HT-29 (cell line): Measurements from ENCODE around the gene CAPZA3. TPM values are rescaled to one million over a fixed set of nuclear protein-coding genes. Genes with fewer than 3 reads are reported as not detected.
A peak's percentile ranks its signal among the peaks of the same experiment; 100 is the strongest.
"Not testable (repeated sequence)": the region's sequence is repeated elsewhere in the genome, so short reads cannot be mapped to it uniquely, and the experiment has no call there.

Experiments
- DNase-seq: peaks from one replicate; pipeline ENCODE4 v3.0.0-alpha.2; 2015; ENCODE audit warnings: low spot score
- total RNA-seq: library from RNA; depleted of rRNA; stranded (reverse); fragments of >200 nt; shearing (Covaris generic); gene quantifications from 2 replicates; pipeline ENCODE4 v1.2.3, GENCODE V29; 2014; rRNA removed

CAPZA3 gene, protein sequence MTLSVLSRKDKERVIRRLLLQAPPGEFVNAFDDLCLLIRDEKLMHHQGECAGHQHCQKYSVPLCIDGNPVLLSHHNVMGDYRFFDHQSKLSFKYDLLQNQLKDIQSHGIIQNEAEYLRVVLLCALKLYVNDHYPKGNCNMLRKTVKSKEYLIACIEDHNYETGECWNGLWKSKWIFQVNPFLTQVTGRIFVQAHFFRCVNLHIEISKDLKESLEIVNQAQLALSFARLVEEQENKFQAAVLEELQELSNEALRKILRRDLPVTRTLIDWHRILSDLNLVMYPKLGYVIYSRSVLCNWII
- total RNA-seq = not detected in 2 replicates

DNA sequence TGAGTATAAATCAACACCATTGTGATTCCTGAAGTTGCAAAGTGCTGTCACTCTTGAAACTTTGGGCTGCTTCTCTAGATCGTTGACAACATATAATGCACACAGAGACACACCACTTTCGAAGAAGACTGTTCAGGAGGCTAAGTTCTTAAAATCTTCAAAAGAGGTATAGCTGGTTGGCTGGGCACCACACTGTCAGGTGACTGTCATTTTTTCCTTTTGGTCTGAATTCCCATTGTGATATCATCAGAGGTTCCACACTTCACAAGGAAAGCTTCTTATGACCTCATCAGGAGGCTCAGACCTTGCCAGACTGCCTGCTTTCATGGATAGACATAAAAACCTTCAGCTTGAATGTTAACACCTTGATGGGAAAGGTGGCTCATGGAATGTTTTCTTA, at the start of gene CAPZA3, which contains the start of gene PLCZ1:
Gene CAPZA3 (plus strand): TSS at position 301 of the 400 bp plus-strand sequence. CDS start 150 bp downstream, outside the sequence.
Gene PLCZ1 (minus strand): TSS at position 194 of the 400 bp plus-strand sequence. CDS start 641 bp downstream, outside the sequence.
- no peak for DNase-seq

DNA sequence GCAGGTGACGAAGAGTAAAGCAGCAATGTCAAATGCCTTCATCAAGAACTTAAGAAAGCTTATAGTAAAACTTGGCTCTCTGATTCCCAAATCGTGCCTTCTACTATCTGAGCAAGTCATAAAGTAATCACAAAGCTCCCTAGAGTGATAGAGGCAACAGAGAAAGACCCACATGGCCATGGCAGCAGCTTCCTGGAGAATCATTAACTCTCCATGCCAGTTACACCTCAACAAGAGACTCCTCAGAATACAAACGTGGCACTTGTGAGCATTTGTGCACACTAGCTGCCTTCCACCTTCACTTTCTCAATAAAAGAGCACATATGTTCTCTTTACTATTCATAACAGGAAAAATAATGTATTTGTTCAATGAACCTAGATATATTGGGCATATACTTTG, 48.1 kb upstream of the CAPZA3 start:
- no peak for DNase-seq

DNA sequence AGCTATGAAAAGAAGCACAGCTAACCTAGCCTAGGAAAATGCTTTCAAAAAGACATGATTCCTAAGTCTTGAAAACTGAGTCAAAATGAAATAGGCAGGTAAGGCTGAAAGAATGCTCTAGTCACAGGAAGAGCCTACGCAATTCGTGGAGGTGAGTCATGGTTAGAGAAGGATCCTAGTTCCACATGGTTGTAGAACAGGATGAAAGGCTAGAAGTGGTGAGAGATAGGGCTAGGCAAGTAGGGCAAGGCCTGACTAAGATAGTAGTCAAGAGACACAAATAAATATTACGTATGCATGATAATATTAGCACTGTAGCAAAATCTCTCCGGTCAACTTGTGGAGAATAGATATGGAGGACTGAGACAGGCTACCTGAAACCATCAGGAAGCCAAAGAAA, 47.3 kb upstream of the CAPZA3 start:
- peak; percentile 38 for DNase-seq

DNA sequence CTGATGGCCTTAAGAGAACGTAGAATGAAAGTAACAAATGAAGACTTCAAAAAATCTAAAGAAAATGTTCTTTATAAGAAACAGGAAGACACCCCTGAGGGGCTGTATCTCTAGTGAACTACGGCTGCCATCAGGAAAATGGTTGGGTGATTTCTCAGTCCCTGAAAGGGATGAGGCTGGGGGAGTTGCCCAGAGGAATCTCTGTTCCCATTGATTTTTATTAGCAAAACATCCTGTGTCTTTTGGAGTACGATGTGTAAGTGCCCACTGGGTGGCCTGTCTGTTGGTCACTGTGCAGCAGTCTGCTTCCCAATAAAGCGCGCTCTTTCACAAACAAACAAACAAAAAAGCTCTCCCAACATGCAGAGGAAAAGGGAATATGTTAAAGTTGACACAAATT, 43.9 kb upstream of the CAPZA3 start:
- not testable (repeated sequence) for DNase-seq

DNA sequence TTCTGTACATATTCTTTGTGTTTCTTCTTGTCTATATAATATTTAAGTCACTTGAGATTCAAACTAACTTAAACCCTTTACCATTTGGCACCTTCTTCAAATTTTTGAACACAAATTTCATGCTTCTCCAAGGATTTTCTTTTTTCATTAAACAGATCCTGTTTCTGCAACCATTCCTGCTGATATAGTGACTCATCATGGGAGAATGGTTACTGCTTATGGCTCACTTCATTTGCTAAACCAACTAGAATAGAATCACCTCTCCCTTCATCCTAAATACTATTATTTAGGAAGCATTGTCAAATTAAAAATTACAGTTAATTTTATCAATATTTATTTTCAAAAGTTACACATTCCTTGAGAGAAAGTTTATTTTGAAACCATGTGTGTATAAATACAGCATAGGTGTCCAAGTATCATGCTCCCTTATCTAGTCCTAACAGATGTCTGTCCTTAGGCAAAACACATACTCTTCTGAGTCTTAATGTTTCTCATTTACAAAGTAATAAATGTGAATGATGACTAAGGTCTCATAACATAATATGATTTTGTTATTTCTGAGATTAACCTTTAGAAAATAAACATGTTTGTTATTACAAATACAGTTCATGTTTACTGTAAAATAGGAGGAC, 40.8 kb upstream of the CAPZA3 start:
- DNase-seq = no peak

DNA sequence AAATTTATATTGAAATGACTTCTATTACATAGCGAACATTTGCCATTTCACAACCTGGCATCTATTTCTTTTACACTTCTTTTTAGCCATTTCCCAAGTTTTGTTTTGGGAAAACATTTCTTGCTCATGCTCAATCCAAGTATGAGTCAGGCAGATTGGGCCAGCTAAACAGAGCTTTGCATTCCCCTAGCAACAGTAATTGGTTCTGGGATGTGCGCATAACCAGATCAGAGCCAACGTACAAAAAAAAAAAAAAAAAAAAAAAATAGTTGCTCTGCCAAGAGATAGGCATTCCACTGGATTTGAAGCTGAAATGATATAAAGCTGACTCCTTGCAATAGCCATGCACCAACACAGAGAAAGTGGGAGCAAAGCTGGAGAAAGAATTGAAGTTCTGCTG, 37.6 kb upstream of the CAPZA3 start:
- DNase-seq = no peak

DNA sequence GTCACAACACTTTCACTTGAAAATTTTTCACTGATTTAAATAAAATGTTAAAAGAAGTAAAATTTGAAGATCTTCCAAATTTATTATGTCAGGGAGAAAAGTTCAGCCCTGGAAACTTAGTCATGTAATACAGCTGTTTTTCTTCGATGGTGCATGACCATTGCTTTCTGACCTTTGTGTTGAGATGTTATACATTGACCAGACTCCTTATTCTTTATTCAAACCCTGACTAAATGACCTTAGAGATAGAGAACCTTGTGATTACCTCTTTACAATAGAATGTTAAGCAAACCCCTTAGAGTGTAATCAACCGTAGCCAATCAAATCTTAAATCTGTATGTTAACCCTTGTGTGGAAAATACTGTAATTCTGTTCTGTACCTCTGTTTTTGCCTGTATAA, 34.6 kb upstream of the CAPZA3 start:
- no peak for DNase-seq

DNA sequence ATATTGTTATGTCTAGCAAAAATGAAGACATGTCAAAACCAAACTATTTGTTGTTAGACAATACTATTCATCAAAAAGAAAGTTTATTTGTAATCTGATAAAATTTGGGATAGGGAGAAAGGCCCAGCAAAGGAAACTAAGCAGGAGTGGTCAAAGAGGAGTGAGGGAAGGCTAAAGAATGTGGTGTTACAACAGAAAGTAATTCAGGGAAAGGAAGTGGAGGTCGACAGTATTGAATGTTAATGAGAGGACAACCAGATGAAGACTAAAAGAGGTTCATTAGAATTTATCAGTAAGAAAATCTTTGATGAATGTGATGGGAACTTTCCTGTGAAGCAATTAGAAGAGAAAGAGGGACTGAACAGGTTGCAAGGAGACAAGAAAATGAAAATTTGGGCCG, 34.0 kb upstream of the CAPZA3 start:
- DNase-seq = no peak

DNA sequence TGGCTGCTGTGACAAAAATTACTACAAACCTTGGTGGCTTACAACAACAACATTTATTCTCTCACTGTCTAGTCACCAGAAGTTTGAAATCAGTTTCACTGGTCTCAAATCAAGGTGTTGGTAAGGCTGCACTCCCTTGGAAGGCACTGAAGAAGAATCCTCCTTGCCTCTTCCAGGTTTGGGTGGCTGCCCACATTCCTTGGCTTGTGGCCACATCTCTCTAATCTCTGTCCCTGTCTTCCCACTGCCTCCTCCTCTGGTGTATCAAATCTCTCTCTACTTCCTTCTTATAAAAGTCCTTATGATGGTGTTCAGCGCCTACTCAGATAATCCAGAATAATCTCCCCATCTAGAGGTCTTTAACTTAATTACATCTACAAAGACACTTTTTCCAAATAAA, 31.1 kb upstream of the CAPZA3 start:
- no peak for DNase-seq

DNA sequence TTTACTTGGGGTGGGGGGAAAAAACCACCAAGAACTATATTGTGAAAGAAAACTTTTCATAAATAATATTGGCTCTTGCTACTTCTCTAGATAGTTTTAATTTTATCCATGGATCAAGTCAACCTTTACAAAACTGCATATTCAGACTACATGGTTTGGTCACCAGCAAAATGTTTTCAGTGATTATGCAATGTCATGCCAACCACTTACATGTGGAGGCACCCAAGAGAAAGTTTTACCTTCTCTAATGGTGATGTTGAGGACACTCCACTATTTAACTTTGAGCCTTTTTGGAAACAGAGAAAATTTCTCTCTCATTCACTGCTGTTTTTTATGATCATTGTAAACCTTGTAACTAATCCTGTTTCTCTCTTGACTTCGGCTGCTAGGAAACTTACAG, 21.7 kb upstream of the CAPZA3 start:
- no peak for DNase-seq

DNA sequence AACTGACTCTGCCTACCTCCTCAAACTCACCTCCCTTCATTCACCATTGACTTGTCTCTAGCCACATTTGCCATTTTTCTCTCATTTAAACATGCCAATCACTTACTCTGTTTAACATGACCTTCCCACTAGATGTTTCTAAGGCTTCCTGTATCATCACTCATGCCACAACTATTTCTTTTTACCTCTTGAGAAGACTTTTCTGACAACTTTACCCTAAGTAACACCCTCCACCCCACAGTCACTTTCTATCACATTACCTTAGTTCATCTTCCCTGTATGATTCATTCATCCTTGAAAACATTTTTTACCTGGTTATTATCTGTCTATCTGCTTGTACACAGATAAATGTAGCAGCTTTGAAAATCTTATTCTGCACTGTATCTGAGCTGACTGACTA, 19.5 kb upstream of the CAPZA3 start:
- DNase-seq = no peak

DNA sequence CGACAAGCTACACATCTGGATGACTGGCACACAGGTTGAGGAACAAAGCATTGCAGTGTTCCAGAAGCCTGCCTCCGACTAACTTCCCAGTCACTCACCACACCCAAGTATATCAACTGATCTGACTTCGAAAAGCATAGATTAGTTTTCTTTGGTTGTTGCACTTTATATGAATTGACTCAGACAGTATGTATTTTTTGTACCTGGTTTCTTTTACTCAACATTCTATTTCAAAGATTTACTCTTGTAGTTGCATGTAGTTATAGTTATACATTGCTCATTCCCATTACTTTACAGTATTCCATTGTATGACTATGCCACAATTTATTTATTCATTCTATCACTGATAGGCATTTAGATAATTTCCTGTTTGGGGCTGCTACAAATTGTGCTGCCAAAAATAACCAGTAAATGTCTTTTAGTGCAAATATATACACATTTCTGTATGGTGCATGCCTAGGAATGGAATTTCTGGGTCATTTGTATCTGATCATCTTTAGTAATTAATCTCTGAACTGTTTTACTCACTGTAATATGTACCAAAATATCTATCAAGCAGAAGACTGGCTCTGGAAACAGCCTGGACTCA, 17.9 kb upstream of the CAPZA3 start:
- no peak for DNase-seq

DNA sequence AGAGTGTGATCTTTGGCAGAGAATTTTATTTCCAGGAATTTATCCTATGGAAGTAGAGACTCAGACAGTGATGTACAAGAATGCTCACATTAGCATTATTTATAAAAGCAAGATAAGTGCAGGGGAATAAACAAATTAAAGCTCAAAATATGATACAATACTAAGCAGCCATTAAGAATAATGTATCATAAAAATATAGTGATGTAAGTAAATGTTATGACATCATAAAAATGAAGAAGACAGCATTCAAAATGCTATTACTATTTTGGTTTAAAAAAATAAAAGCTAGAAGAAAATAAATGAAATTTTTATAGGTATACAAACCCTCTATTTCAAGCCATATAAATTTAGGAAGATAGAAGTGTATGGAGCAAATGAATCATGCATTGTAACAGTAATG, 17.2 kb upstream of the CAPZA3 start:
- no peak for DNase-seq

DNA sequence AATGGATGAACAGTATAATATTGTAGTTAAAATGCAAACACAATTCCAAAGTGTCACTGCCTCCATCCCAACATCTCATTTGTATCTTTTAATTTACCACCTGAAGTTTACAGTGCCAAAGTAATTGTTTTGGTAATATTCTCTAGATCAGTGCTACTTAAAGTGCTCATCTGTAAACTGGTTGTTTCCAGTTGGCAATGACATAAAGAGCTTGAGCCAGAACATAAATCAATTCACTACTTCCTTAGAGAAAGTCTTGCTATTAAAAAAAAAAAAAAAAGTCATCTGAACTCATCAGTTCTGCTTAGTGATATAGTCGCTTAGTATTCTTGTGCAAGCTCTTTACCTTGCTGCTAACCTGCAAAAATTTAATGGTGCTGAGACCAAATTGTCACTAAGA, 16.5 kb upstream of the CAPZA3 start:
- DNase-seq = no peak

DNA sequence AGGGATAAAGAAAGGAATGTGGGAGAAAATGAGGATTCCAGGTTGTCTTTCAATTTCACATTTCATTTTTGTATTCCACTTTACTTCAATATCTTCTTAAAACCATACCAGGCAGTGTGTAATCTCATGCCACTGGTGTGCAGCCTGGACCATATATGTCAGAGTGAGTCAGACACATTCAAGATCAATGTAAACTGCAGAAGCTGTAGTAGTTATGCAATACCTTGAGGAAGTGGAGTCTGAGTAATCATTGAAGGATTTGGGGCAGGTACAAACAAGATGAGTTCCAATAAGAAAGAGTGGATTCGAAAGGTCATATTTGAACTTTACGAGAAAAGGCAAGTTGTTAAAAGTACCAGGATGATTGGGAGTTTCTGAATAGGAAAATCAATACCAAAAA, 14.2 kb upstream of the CAPZA3 start:
- DNase-seq = peak; percentile 66

DNA sequence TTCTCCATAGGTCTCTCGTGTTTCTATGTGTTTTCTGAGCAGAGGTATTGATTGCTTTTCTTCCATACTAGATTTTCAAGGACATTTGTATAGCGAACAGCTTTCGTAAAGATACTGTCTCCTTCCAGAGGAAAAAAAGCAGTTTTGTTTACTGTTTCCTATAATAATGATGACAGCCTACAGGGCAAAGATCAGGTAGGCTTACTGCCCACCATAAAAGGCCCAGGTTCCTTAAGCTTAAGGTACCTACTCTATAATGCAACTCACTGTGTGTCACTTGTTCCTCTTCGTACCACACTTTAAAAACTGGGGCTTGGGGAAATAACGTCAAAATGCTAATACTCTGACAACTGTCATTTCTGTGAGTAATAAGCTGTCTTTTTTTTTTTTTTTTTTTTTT, 6.8 kb upstream of the CAPZA3 start:
- no peak for DNase-seq

DNA sequence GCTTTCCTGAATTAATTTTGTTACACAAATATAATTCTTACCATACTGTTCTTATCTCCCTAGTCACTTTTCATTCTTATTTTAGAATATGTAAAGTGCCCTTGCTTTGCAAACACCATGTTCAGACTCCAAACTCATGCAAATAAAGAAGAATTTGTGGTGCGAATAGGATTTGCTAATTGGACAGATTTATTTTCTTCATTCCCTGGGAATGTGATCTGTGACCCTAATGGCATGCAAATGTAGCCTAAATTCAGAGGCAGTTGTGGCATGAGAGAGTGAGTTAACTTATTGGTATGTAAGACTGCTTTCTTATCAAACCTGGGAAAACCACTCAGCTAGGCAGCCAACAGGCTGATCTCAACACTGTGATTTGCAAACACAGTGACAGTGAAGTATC, 10.0 kb downstream of the CAPZA3 start:
- DNase-seq = no peak

DNA sequence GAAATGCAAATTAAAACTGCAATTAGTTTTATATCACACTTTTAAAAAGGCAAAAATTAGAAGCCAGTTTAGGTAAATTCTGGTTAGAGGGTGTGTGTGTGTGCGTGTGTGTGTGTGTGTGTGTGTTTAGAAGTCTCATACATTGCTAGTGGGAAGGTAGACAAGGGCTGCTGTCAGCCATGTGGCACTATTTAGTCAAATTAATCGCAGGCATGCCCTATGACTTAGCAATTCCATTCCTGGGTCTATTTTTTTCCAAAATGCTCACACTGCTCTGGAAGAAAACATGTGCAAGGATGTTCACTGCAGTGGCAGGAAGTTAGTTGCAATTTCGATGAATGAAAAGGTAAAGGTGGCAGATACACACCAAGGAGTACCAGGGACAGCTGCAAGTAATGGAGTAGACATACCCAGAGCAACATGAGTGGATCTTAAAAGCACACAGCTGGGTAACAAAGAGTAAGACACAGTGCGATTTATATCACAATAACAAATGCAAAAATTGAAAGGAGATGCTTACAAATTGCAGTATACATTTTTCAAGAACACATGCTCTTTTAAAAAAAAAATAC, 11.6 kb downstream of the CAPZA3 start:
- DNase-seq = no peak

DNA sequence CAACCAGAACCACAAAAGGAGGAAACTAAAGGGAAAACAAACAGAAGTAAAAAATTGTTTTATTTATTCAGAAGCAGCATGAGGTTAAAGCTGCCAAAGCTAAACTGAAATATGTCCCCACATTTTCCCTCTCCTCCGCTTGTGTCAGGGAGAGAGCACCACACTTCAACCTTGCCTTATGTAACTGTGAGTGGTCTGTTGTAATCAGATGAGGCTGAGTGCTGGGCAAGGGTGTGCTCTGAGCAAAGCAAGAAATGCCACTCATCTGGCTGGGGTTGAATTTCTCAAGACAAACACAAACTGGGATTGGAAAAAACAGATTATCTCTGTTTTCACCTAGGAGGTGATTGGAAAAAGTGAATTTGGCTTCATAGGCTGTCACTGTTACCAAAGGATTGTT, 12.2 kb downstream of the CAPZA3 start:
- no peak for DNase-seq

DNA sequence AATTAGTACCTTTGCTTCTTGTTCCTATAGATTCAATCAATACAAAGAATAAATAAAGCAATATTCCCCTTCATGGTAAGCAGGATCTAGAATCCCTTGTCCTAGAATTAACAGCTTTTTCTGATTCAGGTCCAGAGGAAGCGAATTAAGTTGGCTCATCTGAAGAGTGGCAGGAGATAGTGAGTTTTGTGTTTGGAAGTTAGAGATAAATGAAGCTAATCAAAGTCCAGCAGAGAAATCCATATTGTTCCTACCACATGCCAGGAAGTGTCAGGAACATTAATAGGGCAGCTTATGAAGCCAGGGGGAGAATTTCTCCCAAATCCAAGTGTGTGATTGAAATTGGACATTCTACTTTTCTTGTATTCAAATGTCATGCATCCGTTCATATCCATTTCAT, 13.9 kb downstream of the CAPZA3 start:
- no peak for DNase-seq

DNA sequence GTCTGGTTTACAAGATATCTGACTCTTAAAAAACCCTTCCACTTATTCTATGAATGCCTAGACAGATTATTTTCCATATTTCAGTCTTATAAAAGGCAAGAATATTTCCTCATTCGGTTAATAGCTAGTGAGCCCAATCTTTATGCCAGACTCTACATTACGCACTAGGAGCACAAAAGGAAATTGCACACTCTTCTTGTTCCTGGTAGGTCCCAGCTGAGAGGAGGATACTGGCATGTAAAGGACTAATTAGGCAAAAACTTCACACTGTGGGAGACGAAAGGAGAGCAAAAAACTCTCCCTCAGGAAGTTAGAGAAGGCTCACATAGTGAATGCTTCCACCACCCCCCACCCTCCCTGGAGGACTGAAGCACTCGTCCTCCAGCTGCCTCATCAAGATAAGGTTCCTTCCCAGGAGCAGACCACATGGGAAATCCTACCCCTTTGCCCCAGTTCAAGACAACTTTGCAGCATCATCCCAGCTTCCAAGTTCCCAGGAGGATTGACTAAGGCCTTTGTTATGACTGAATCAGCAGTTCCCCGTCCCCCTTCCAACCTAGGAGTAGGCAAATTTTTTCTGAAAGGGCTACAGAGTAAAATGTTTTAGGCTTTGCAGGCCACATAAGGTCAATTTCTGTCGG, 14.5 kb downstream of the CAPZA3 start:
- DNase-seq = no peak

DNA sequence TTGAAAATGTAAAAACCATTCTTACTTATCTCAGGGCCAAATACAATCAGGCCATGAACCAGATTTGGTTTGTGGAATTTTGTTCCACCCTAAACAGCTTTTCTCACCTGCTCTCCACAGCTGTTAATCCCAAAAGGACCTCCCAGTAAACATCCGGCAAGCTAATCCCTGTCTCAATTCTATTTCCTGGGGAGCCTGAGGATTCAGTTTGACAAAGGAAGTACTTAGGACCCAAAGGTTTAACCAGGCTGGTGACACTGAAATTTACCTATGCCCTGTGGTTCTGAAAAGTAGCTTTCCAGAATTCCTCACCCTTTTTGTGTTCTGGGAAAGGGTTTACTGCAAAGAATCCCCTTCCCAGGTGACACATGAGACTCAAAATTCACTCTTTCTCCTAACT, 15.0 kb downstream of the CAPZA3 start:
- no peak for DNase-seq
